Neuron (in vitro differentiated cells): ENCODE results near the gene SYTL1.

Source experiments
- H2AFZ ChIP-seq: one replicate; pipeline ENCODE4 v1.6.1; 2013; ENCODE audit warnings: low read depth, mild to moderate bottlenecking, inconsistent platforms, low read length, moderate library complexity
- H3K27me3 ChIP-seq: one replicate; pipeline ENCODE4 v1.6.1; 2013; ENCODE audit warnings: low read length; ENCODE audit not compliant: insufficient read depth
- H3K36me3 ChIP-seq: one replicate; pipeline ENCODE4 v1.6.1; 2013; ENCODE audit warnings: low read length; ENCODE audit not compliant: insufficient read depth
- H3K4me1 ChIP-seq: one replicate; pipeline ENCODE4 v1.6.1; 2013; ENCODE audit warnings: low read length; ENCODE audit not compliant: insufficient read depth
- H3K4me3 ChIP-seq: 2 replicates; pipeline ENCODE4 v1.5.1; 2013; ENCODE audit warnings: mild to moderate bottlenecking, low read length, moderate library complexity
- H3K9me3 ChIP-seq: one replicate; pipeline ENCODE4 v1.6.1; 2013; ENCODE audit warnings: low read length

The SYTL1 gene, protein sequence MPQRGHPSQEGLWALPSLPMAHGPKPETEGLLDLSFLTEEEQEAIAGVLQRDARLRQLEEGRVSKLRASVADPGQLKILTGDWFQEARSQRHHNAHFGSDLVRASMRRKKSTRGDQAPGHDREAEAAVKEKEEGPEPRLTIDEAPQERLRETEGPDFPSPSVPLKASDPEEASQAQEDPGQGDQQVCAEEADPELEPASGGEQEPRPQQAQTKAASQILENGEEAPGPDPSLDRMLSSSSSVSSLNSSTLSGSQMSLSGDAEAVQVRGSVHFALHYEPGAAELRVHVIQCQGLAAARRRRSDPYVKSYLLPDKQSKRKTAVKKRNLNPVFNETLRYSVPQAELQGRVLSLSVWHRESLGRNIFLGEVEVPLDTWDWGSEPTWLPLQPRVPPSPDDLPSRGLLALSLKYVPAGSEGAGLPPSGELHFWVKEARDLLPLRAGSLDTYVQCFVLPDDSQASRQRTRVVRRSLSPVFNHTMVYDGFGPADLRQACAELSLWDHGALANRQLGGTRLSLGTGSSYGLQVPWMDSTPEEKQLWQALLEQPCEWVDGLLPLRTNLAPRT

DNA sequence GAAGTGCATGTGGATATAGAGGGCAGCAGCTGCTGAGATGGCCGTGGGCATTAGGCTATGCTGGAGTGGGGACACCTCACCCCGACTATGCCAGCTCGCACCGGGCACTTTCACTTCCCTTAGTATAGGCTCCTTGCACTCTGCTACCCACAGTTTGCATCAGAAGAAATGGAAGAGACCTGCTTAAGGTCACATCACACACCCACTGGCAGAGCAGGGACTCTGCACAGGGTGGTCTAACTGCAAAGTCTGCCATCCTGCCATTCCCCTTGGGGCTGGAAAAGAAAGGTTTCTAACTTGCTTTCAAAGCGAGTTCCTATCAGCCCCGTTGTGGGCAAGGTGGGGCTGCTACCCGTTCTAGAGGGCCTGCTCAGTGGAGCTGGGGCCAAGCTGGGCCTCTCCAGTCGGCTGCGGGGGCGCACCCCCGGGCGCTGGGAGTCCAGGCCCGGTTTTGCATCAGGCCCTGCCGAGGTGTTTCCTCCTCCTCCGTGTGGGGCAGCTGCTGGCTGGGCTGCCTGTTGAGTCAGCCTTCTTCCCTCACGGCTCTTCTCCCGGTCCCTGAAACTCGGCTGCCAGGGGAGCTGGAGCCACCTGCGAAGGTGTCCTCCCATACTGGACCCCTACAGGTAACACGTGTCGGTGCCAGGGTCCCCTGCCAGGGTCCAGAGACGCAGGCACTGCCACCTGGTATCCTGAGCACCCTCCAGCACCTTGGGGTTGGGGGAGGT lies at the start of gene SYTL1:
Gene SYTL1, plus strand, starts transcription at position 498 of the 728 bp plus-strand sequence. CDS start 3,313 bp downstream, outside the sequence.
- H2AFZ ChIP-seq: no peak within 1 kb of the TSS
- H3K9me3 ChIP-seq: no peaks in the 10 kb centered on the region
- peaks cover 31% of the 10 kb centered on the region for H3K4me1 ChIP-seq
- H3K27me3 ChIP-seq: no peaks in the 10 kb centered on the region
- no peaks in the 10 kb centered on the region for H3K36me3 ChIP-seq
- no peak within 1 kb of the TSS for H3K4me3 ChIP-seq

DNA sequence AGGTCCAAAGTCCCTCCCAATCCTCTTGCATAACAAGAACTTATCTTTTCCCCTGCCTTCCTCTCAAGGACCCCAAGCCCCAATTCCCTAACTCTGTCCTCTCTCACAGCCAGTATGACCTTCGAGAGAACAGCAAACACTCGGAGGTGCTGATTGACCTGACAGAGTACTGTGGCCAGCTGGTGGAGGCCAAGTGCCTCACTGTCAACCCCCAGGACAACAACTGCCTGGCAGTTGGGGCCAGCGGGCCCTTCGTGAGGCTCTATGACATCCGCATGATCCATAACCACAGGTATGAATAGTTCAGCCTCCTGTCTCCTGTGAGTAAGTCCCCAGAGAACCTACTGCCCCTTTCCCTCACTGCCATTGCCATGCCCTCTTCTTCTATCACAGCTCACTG lies 49.7 kb upstream of the SYTL1 start:
- peaks cover 8% of the 10 kb centered on the region for H3K4me1 ChIP-seq
- peaks cover 27% of the 10 kb centered on the region for H3K36me3 ChIP-seq
- no peak overlapping the region for H3K4me3 ChIP-seq
- H3K27me3 ChIP-seq: no peaks in the 10 kb centered on the region
- H3K9me3 ChIP-seq: no peaks in the 10 kb centered on the region
- no peak overlapping the region for H2AFZ ChIP-seq

DNA sequence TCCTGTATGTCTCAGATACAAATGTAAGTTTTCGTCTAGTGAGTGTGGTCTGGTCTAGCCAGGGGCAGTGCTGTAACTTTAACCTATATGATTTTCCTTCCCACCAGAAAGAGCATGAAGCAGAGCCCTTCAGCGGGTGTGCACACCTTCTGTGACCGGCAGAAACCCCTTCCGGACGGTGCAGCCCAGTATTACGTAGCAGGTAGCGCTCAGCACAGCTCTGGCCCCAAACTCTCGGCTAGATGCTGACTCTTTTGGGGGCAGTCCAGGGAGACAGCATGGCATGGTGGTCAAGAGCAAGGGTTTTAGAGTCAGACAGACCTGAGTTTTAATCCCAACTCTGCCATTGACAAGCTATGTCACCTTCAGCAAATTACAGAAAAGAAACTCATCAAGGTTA lies 47.9 kb upstream of the SYTL1 start:
- no peak overlapping the region for H3K4me3 ChIP-seq
- H3K4me1 ChIP-seq: peaks cover 3% of the 10 kb centered on the region
- no peaks in the 10 kb centered on the region for H3K27me3 ChIP-seq
- H3K9me3 ChIP-seq: no peaks in the 10 kb centered on the region
- no peak overlapping the region for H2AFZ ChIP-seq
- peaks cover 35% of the 10 kb centered on the region for H3K36me3 ChIP-seq

DNA sequence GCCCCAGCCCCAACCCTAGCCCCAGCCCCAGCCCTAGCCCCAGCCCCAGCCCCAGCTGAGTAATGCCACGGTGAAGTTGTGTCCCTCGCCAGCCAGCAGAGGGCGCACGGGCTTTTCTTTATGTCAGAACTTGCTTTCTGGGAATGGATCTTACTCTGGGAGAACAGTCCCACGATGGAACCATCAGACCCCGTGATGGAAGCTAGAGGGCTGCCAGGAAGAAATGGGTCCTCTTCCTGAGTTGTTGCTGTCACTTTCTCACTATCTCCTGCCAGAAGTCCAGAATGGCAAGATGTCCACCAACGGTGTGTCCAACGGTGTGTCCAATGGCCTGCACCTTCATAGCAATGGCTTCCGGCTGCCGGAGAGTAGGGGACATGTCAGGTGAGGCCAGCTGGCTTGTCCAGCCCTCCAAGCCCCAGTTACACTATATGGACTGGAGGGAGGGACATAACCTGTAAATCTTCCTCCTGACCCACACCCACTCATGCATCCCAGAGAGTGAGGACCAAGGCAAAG lies 45.0 kb upstream of the SYTL1 start:
- Histone ChIP-seq H3K36me3 (peaks cover 31% of the 10 kb centered on the region), H3K4me3 (no peak overlapping the region), H2AFZ (no peak overlapping the region), H3K4me1 (peaks cover 23% of the 10 kb centered on the region), H3K27me3 (no peaks in the 10 kb centered on the region), H3K9me3 (no peaks in the 10 kb centered on the region)

DNA sequence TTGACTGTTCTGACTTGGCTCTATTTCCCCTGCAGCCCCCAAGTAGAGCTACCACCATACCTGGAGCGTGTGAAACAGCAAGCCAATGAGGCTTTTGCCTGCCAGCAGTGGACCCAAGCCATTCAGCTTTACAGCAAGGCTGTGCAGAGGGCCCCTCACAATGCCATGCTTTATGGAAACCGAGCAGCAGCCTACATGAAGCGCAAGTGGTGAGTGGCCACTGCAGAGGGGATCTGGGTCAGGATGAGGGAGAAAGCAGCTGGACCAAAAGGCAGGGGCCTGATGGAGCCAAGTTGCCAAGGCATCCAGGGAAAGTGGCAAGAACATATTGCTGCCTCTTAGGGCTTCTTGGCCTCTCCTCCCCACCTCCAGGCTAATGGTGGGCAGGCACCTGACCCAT lies 43.9 kb upstream of the SYTL1 start:
- peaks cover 23% of the 10 kb centered on the region for H3K4me1 ChIP-seq
- no peaks in the 10 kb centered on the region for H3K27me3 ChIP-seq
- no peak overlapping the region for H2AFZ ChIP-seq
- H3K36me3 ChIP-seq: peaks cover 25% of the 10 kb centered on the region
- H3K4me3 ChIP-seq: no peak overlapping the region
- no peaks in the 10 kb centered on the region for H3K9me3 ChIP-seq

DNA sequence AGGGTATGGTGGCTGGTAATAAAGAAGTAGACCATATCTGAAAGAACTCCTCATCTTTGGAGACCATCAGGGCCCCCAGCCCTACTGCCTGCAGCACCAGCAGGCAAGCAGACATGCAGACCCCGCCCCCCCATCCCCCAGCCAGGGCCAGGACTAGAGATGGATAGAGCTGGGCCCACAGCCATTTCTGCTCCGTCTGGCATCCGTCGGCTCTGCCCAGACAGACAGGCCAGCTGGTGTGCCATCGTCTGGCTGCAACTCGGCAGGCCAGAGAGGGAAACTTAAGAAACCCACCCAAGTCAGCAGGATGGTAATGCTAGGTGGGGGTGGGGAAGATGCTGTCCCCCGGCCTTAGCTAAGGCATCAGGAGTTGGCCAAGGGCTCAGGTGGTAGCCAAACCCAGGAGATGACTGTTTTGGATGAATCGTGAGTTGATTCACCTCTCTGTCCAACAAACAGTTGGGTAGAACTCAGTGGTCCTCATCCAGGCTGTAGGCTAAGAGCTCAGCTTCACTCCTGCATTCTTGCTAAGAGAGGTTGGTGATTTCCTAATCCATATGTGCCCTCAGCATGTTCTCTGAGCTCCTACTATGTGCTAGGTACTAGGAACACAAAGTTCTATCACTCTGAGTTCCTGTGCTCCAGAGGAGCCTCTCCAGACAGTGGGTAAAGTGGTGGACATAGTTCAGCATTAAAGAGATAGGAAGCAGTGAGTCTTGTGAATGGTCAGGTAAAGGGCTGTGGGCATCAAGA lies 43.0 kb upstream of the SYTL1 start:
- Histone ChIP-seq H3K27me3 (no peaks in the 10 kb centered on the region), H3K9me3 (no peaks in the 10 kb centered on the region), H3K36me3 (peaks cover 22% of the 10 kb centered on the region), H3K4me3 (no peak overlapping the region), H3K4me1 (peaks cover 23% of the 10 kb centered on the region), H2AFZ (no peak overlapping the region)

DNA sequence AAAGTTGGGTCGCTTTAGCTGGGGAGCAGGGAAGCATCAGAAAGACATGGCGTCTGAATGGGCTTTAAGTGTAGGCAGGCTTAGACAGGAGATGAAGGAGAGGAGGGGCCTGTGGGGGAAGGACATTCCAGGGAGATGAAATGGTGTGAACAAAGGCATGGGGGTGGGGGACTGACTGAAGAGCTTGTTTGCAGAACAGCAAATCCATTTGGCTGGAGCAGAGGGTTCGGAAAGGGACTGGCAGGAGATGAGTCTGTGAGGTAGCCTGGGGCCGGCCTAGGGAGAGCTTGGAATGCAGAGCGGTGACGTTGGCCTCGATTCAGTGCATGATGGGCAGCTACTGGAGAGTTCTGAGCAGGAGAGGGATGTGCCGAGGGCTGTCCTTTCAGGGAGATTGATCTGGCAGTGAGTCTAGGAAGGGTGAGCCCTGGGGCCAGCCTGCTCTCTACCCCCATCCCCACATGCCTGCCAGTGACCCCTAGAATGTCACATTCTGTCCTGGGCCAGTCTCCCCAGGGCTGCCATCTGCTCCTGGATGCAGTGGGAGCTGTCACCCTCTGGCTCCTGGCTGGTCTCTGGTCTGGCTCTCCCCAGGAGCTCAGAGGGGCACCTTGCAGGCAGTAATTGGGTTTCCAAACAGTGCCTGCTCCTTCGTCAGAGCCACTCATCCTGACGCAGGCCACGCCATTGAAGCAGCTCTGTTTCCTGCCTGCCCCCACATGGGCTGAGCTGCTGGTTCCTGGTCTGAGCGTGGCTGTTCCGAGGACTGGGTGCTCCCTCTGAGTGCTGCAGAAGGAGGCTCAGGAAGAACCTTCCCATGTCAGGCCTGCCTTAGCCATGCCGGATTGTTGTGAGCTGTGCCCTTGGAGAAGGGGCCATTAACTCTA lies 42.2 kb upstream of the SYTL1 start:
- H2AFZ ChIP-seq: no peak overlapping the region
- H3K27me3 ChIP-seq: no peaks in the 10 kb centered on the region
- H3K4me1 ChIP-seq: peaks cover 23% of the 10 kb centered on the region
- H3K36me3 ChIP-seq: peaks cover 17% of the 10 kb centered on the region
- no peak overlapping the region for H3K4me3 ChIP-seq
- H3K9me3 ChIP-seq: no peaks in the 10 kb centered on the region

DNA sequence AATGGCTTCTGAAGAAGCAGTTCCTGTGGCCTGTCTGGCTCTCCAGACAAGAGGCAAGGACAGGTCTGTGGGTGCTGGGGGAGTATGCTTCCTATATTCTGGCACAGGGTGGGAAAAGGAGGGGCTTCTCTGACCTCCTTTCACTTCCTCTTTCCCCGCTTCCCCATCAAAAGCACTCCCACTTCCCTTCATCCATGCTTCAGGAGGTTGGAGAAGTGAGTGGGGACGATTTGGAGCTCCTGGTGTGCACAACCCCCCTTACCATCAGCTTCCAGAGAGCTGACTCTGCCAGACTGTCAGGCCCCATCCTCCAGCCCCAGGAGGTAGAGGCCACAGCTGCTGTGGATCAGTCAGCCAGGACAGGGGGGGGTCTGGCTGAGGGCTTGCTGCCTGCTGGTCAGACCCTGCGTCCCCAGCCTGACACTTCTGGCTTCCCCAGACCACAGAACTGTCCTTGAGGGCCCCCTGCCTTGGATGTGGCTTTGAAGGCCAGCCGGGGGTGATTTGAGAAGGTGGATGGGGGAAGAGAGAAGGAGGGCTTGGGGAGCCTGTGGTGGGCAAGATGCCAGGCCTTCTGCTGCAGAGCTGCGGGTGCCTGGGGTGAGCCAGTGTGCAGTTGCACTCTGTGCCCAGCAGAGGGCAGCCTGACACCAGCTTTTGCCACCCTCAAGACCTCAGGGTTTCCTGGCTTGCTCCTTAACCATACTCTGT lies 41.3 kb upstream of the SYTL1 start:
- peaks cover 17% of the 10 kb centered on the region for H3K36me3 ChIP-seq
- H3K9me3 ChIP-seq: no peaks in the 10 kb centered on the region
- no peak overlapping the region for H2AFZ ChIP-seq
- H3K4me3 ChIP-seq: no peak overlapping the region
- H3K27me3 ChIP-seq: no peaks in the 10 kb centered on the region
- H3K4me1 ChIP-seq: peaks cover 23% of the 10 kb centered on the region

DNA sequence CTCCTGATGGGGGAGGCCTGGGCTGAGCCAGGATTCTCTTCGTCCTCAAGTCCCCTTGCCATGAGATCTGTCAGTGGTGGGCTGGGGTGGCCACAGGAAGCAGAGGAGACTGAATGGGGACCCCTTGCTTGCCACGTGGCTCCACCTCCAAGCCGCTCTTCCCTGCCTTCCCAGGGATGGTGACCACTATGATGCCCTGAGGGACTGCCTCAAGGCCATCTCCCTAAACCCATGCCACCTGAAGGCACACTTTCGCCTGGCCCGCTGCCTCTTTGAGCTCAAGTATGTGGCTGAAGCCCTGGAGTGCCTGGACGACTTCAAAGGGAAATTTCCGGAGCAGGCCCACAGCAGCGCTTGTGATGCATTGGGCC lies 40.8 kb upstream of the SYTL1 start:
- Histone ChIP-seq H2AFZ (no peak overlapping the region), H3K36me3 (peaks cover 17% of the 10 kb centered on the region), H3K4me3 (no peak overlapping the region), H3K27me3 (no peaks in the 10 kb centered on the region), H3K9me3 (no peaks in the 10 kb centered on the region), H3K4me1 (peaks cover 23% of the 10 kb centered on the region)

DNA sequence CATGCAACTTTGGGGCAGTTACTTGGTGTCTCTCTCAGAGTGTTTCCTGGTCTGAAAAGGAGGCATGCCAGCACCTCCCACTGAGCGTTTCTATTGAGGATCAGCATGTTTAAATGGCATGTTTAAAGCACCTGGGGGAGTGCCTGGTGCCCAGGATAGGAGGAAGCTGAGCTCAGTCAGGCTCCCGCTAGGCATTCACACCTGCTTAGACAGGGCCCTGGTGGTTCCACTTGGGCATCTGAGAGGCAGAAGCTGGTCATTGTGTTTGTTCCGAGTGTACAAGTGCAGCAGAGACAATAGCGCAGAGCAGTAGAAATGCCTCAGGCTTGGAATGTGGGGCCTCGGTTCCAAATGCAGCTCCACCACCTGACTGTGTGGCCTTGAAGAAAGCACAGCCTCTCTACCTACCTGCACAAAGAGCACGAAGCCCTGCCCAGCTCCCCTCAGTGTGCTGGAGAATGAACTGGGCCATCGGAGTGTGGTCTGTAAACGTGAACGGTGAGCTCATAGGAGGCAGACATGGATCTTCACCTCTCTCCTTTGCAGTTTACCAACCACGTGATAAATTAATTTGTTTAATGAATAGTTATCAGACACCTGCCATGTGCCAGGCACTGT lies 40.1 kb upstream of the SYTL1 start:
- no peak overlapping the region for H3K4me3 ChIP-seq
- no peaks in the 10 kb centered on the region for H3K9me3 ChIP-seq
- no peak overlapping the region for H2AFZ ChIP-seq
- peaks cover 26% of the 10 kb centered on the region for H3K4me1 ChIP-seq
- no peaks in the 10 kb centered on the region for H3K27me3 ChIP-seq
- H3K36me3 ChIP-seq: peaks cover 17% of the 10 kb centered on the region

DNA sequence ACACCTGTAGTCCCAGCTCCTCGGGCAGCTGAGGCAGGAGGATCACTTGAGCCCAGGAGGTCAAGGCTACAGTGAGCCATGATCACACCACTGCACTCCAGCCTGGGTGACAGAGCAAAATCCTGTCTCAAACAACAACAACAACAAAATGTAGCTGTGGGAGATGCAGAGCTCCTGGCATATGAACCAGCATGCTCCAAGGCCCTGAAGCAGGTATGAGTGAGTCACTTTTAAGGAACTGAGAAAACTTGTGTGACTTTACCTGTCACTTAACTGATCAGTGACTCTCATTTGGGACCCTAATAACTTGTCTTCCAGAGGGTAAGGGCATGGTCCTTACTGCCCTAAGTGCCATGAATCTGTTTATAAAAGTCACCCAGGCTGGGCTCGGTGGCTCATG lies 39.2 kb upstream of the SYTL1 start:
- H3K4me1 ChIP-seq: peaks cover 35% of the 10 kb centered on the region
- no peaks in the 10 kb centered on the region for H3K27me3 ChIP-seq
- no peak overlapping the region for H2AFZ ChIP-seq
- no peak overlapping the region for H3K4me3 ChIP-seq
- peaks cover 8% of the 10 kb centered on the region for H3K36me3 ChIP-seq
- H3K9me3 ChIP-seq: no peaks in the 10 kb centered on the region
